SH-SY5Y (cell line): ENCODE measurements around the gene RRAD.

Experiments
- GATA2 ChIP-seq: IDR thresholded peaks from 2 replicates; pipeline ENCODE4 v1.6.1; 2011; ENCODE audit warnings: mild to moderate bottlenecking, low read depth, low read length
- GATA3 ChIP-seq: IDR thresholded peaks from 2 replicates; pipeline ENCODE4 v1.6.1; 2011; ENCODE audit warnings: low read depth, mild to moderate bottlenecking, low read length, moderate library complexity

DNA sequence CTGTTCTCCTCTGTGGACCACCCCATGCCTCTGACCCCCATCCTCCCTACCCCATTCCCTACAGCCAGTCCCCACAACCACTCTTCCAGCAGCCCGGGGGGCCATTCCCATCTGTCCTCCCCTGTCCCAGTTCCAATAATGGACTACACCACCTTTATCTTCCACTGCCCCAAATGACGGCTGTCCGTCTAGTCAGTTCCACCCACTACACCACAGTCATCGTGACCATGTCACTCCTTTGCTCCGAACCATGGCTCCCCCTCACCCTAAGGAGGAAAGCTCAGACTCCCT, 29.7 kb downstream of the RRAD start:
- TF ChIP-seq GATA2 (no peak), GATA3 (no peak)
